HG02938 (cell line): ENCODE data around the gene ALPK3.

Experiments used
- ATAC-seq: cut with Tn5 transposase; IDR thresholded peaks from one replicate; pipeline ENCODE4 v1.9.1; 2021; ENCODE audit warnings: mild to moderate bottlenecking, moderate library complexity; ENCODE audit not compliant: unreplicated experiment

ALPK3 gene, protein sequence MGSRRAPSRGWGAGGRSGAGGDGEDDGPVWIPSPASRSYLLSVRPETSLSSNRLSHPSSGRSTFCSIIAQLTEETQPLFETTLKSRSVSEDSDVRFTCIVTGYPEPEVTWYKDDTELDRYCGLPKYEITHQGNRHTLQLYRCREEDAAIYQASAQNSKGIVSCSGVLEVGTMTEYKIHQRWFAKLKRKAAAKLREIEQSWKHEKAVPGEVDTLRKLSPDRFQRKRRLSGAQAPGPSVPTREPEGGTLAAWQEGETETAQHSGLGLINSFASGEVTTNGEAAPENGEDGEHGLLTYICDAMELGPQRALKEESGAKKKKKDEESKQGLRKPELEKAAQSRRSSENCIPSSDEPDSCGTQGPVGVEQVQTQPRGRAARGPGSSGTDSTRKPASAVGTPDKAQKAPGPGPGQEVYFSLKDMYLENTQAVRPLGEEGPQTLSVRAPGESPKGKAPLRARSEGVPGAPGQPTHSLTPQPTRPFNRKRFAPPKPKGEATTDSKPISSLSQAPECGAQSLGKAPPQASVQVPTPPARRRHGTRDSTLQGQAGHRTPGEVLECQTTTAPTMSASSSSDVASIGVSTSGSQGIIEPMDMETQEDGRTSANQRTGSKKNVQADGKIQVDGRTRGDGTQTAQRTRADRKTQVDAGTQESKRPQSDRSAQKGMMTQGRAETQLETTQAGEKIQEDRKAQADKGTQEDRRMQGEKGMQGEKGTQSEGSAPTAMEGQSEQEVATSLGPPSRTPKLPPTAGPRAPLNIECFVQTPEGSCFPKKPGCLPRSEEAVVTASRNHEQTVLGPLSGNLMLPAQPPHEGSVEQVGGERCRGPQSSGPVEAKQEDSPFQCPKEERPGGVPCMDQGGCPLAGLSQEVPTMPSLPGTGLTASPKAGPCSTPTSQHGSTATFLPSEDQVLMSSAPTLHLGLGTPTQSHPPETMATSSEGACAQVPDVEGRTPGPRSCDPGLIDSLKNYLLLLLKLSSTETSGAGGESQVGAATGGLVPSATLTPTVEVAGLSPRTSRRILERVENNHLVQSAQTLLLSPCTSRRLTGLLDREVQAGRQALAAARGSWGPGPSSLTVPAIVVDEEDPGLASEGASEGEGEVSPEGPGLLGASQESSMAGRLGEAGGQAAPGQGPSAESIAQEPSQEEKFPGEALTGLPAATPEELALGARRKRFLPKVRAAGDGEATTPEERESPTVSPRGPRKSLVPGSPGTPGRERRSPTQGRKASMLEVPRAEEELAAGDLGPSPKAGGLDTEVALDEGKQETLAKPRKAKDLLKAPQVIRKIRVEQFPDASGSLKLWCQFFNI (N-terminal part only)

DNA sequence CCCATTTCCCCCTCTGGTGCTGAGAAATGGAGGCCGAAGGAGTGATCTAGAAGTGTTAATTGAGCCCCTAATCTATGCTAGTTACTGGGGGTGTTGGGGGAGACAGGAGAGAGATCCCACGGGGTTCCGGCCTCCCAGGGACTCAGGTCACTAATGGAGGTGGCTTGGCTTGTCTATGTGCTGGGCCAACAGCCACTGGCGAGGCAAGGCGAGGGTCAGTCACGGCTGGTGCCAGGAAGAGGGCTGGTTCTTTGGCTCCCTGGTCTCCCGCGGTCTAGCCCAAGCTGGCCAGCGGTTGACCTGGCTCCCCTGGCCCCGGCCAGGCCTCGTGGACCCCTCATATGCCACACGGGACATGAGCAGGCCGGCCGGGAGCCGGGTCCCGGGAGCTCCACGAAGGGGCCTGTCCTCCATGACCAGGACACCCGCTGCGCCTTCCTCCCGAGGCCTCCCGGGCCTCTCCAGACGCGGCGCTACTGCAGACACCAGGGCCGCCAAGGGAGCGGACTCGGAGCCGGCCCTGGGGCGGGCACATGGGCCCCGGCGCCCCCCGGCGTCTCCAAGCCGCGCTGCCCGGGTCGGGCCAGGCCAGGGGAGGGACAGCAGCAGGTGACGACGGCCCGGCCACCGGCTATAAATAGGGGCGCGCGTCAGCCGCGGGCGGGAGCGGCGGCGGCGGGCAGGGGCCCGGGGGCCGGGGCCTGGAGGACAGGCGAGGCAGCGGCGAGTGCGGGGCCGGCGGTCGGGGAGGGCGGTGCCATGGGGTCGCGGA is at the start of gene ALPK3:
ALPK3 (plus strand) TSS at position 663 of the 772 bp plus-strand sequence; CDS start at position 760, 97 bp downstream.
- ATAC-seq: no peak

DNA sequence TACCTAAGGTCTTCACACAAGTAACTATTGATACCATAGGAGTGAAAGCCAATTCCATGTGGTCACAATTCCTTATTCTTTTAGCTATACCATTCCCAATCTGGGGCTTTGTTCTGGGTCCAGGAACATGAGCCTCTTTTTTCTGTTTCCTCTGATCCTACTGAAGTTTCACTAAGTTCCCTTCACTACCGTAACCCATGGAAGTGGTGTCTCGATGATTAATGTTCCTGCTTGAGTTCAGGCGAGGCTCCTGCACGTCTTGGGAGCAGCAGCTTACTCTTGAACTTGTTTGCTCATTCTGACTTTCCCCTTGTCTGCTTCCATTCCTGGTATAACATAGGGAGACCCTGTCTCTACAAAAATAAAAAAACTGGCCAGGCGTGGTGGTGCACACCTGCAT is 45.1 kb upstream of the ALPK3 start:
- ATAC-seq: no peak

DNA sequence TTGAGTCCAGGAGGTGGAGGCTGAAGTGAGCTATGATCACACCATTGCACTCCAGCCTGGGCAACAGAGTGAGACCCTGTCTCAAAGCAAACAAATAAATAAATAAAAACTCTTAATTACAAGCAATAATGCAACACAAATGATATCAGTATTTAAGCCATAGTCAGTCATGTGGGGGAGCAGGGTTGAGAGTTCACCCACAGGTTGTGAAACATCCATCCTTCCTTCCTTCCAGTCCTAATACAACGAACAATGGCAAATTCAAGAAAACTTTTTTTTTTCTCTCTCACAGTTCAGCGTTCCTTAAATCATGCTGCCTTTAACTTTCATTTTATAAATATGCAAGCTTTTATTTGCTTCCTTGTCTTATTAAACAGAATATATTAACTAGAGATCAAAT is 44.7 kb upstream of the ALPK3 start:
- ATAC-seq: no peak

DNA sequence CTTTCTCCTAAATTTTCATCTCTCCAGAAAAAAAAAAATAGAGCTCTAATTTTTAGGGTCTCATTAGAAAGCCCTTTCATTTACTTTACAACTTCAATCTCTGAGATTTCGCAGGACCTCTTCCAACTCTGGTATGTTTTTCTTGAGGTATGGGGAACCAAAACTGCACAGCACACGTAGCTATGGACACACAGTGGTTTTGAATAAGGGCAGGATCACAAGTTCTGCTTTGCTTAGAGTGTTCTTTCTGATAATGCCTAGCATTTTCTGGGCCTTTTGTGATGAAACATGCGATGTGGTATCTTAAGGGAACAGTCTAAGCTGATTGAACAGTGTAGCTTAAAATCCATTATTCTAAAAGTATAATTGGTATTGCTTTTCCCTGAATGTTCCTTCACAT is 43.4 kb upstream of the ALPK3 start:
- no peak for ATAC-seq

DNA sequence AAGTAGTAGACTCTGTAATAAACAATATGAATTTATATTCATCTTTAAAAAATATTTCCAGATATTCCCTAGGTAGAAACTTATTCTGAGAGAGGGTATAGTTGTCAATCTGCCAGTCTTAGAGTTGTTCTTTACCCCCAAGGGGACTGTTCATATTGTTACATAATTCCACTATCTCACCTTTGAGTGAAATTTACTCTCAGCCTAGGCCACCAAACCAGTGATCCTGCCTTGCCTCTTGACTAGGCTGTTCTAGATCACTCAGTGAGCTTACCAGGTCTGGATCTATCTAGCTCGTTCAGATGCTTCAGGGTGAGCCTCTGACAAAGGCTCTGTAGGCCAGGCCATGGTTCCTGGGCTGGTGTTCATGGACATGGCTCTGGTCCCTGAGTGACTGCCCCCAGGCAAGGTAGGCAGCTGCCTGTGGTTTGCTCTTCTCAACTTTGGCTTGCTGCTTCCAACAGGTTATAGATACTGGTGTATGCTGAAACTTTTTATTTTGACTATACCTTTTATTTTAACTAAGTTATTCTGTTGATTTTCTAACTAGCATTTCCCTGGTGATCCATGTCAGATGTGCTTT is 41.2 kb upstream of the ALPK3 start:
- no peak for ATAC-seq

DNA sequence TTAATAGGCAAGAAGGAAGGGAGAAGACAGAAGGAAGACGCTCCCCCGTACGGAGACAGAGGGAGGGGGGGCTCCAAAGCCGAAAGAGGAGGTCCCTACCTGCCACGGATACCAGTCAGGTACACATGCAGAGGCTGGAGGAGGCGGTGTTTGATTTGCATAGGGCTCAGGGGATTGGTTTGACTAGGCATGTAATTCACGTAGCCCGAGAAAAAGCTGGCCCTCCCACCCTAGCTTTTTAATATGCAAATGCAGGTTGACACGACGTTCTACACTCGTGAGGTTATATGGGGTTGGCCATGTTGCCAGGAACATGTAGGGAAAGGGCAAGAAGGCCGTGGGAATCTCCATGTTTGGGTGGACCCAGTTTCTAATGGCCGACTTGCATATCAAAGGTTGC is 39.0 kb upstream of the ALPK3 start:
- ATAC-seq: no peak

DNA sequence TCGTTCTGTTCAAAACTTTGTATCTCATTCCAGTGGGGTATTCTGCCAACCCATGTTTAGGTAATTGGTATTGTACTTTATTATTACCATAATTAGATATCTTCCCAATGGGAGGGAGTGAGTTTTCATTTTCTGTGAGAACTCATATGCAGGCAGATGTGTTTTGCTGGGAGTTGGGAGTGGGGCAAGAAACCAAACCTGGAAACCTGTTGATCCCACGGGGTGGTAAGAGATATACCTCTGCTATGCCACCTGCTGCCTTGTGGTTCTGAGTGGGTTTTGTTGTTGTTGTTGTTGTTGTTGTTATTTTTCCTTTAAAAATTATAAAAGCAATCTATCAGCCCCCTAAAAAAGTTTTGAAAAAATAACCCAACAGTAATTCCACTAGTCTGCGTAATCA is 36.7 kb upstream of the ALPK3 start:
- no peak for ATAC-seq

DNA sequence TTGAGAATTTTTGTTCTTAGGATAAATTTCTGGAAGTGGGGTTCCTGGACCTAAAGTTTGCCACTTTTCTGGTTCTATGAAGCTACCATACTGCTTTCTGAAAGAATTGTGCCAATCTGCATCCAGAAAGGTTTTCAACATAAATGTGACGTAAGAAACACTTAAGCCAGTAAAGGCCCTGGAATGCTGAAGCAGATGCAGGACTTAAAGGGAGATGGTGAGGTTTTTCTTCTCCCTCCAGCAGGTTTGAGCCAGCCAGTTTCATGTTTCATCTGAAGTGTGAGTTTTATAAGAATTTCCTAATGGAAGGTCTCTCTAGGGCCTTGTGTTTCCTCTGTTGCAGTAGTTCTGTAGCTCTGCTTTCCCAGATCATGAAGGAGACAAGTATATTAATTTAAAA is 35.7 kb upstream of the ALPK3 start:
- ATAC-seq: no peak

DNA sequence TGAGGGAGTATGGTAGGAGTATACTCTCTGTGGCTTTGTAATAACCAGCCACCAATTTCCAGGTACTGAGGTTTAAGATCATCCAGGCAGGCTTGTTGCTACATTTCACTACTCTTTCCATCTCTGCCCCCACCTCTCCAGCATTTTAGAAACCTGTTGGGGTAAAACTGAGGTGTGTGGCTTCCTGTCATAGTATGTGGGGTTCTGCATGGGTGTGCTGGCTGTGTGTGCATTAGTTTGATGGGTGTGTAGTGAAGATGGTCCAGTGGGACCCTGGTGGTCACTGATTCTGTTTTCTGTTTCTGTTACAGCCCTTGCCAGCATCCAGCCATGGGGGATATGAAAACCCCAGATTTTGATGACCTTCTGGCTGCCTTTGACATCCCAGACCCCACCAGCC is 34.8 kb upstream of the ALPK3 start:
- no peak for ATAC-seq

DNA sequence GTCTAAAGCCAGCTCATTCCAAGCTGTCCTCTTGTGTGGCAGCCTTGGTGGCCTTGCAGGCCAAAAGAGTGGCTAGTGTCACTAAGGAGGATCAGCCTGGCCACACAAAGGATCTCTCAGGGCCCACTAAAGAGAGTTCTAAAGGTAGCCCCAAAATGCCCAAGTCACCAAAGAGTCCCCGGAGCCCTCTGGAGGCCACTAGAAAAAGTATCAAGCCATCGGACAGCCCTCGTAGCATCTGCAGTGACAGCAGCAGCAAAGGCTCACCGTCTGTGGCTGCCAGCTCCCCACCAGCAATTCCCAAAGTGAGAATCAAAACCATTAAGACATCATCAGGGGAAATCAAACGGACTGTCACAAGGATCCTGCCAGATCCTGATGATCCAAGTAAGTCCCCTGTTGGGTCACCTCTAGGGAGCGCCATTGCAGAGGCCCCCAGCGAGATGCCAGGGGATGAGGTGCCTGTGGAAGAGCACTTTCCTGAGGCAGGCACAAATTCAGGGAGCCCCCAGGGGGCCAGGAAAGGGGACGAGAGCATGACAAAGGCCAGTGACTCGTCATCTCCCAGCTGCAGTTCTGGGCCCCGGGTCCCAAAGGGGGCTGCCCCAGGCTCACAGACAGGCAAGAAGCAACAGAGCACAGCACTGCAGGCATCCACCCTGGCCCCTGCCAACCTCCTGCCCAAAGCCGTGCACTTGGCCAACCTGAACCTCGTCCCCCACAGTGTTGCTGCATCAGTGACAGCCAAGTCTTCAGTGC is 33.5 kb upstream of the ALPK3 start:
- no peak for ATAC-seq

DNA sequence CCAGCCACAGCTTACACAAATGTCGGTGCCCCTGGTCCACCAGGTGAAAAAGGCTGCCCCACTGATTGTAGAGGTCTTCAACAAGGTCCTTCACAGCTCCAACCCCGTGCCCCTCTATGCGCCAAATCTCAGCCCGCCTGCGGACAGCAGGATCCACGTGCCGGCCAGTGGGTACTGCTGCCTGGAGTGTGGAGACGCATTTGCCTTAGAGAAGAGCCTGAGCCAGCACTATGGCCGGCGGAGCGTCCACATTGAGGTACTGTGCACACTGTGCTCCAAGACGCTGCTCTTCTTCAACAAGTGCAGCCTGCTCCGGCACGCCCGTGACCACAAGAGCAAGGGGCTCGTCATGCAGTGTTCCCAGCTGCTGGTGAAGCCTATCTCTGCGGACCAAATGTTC is 32.9 kb upstream of the ALPK3 start:
- ATAC-seq: no peak

DNA sequence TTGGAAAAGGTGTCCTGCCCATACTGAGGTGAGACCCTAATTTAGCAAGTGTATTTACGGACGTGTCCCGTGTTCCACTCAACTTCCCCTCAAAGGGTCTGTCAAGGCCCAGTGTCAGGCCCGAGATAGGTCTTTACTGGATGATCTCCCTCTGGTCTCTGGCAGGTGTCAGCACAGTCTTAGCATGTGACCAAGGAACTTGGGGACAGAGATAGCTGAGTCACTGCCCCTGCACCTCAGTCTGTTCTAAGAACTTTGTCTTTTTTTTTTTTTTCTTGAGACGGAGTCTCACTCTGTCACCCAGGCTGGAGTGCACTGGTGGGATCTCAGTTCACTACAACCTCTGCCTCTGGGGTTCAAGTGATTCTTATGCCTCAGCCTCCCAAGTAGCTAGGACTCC is 32.1 kb upstream of the ALPK3 start:
- no peak for ATAC-seq

DNA sequence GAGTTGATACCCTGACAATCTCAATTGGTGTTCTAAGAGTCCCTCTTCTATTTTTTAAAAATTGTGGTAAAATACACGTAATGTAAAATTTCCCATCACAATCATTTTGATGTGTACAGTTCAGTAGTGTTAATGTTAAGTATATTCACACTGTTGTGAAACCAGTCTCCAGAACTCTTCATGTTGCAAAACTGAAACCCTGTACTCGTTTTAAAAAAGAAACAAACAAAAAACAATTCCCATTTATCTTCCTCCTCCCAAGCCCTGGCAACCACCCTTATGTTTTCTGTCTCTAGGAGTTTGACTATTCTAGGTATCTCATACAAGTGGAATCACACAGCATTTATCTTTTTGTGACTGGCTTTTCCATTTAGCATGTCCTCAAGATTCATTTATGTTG is 28.7 kb upstream of the ALPK3 start:
- no peak for ATAC-seq

DNA sequence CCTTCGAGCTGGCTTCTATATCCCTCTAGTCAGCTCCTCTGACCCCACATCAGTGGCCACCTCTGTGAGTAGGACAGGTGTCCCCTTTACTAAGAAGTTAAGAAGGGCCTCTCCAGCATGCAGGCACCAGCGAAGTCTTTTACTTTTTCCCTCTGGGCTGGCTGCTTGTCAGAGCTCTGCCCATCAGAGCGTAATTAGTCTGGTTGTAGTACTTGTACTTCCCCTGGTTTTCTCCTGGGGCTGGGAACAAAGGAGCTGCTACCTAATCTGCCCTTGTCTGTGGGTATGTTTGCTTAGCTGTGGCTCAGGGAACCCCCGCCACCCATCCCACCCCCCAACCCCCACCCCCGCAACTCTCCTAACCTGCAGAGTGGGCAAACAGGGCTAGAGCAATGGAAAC is 27.4 kb upstream of the ALPK3 start:
- no peak for ATAC-seq

DNA sequence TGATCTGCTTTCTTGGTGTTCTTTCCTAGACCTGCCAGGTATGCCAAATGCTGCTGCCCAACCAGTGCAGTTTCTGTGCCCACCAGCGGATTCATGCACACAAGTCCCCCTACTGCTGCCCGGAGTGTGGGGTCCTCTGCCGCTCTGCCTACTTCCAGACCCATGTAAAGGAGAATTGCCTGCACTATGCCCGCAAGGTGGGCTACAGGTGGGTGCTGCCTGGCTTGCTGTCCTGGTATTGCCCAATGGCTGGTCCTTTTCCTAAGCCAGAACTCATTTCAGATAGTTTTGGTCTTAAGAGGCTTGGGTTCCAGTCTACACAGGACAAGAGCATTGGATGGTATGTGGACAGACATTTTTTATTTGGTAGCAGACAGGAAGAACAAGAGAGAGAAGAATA is 26.5 kb upstream of the ALPK3 start:
- no peak for ATAC-seq

DNA sequence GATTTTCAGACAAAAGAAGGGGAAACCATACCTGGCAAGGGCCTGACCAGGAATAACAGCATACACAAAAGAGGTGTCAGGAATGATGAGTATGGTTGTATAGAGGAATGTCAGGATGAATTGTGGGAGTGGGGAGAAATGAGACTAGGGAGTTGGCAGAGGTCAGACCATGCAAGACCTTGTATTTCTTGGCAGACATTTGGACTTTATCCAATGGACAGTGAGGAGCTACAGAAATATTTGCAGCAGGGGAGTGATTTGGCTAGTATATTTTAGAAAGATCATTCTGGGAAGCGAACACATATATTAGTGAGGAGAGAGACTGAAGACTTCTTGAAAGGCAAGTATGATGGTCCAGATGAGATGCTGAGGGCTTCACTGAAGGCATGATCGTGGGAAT is 25.4 kb upstream of the ALPK3 start:
- no peak for ATAC-seq

DNA sequence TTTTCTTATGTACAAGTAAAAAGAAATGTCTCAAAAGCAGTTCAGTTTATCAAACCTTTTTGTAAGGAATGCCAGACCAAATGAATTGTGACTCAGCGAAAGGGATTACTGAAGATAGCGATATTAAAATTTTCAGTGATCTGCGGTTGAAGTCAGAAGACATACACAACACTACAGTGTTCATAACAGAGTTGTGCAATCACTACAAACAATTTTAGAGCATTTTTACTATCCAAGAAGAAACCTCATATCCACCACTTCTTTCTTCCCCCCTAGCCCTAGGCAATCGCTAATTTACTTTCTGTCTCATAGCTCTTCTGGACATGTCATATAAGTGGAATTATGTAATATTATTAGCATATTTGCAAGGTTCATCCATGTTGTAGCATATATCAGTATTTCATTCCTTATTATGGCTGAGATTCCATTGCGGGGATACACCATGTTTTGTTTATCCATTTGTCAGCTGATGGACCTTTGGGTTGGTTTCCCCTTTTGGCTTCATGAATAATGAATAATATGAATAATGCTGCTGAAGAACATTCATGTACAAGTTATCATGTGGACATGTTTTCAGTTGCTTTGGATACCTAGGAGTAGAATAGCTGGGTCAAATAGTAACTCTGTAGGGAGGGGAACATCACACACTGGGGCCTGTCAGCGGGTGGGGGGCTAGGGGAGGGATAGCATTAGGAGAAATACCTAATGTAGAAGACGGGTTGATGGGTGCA is 23.6 kb upstream of the ALPK3 start:
- ATAC-seq: no peak

DNA sequence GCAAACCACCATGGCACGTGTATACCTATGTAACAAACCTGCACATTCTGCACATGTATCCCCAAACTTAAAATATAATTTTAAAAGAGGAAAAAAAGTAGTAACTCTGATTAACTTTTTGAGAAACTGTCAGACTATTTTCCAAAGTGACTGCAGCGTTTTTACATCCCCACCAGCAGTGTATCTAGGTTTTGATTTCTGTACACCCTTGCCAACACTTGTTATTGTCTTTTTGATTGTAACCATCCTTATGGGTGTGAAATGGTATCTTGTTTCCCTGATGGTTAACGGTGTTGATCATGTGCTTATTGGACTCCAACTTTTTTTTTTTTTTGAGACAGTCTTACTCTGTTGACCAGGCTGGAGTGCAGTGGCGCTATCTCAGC is 23.0 kb upstream of the ALPK3 start:
- no peak for ATAC-seq

DNA sequence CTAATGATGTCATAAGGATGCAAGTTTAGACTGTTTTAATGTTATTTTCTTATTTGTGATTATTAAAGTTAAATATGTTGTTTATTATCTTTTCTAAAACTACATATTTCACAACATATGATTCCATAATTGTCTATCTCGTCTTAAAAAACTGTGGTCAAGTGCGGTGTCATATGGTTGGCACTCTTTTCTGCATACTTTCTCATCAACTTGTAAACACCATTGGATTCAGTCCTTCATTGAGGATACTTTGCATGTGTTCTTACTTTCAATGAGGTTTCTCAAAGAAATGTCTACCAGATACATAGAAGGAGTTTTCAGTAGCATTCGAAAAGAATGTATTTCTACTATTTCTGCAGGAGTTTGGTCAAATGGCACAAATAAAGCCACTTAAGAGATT is 22.0 kb upstream of the ALPK3 start:
- no peak for ATAC-seq
